ENCODE results near the gene KCNQ1. TPM values are rescaled to one million over a fixed set of nuclear protein-coding genes. Genes with fewer than 3 reads are reported as not detected.

KCNQ1 gene
- total and polyA plus RNA-seq, 2 donors (not counting 1 experiment from before 2014, with no cell fraction given): 21.5 to 28.8 TPM

GRCh38 chr11:2813968-2814367 is 369.2 kb downstream of the KCNQ1 start:
- Histone ChIP-seq H4K20me1 (ENCODE audit: control insufficient read depth, insufficient read depth, low read length, poor library complexity, severe bottlenecking) (no peaks in the 10 kb centered on the region), H3K4me1 (ENCODE audit: control insufficient read depth in 2 of 2, insufficient read depth in 2 of 2, low read length in 2 of 2) (peaks cover 0 to 6% of the 10 kb centered on the region in 2 donors), H3K9me3 (ENCODE audit: control extremely low read depth in 1 of 3, control insufficient read depth in 2 of 3, insufficient read depth in 1 of 3, low read length in 2 of 3) (peaks cover 0 to 71% (median 22%) of the 10 kb centered on the region in 3 donors), H3K27ac (ENCODE audit: low read length in 2 of 2) (no peak overlapping the region), H3K79me2 (ENCODE audit: control insufficient read depth, insufficient read depth, low read length) (no peaks in the 10 kb centered on the region), H3K4me3 (ENCODE audit: control extremely low read depth in 1 of 5, extremely low read depth in 1 of 5, insufficient read depth in 1 of 5, low read depth in 2 of 5, low read length in 4 of 5) (no peak overlapping the region), H3K36me3 (replicated peaks in 1 of 2; ENCODE audit: control extremely low read depth in 1 of 2, control insufficient read depth in 1 of 2, extremely low read depth in 1 of 2, insufficient read depth in 2 of 2, low read length in 1 of 2) (no peaks in the 10 kb centered on the region), H3K9ac (ENCODE audit: low read length) (no peak overlapping the region), H3K4me2 (replicated peaks; ENCODE audit: low read depth, low read length, poor library complexity, severe bottlenecking) (no peak overlapping the region), H3K27me3 (replicated peaks in 1 of 4; ENCODE audit: control extremely low read depth in 1 of 4, control insufficient read depth in 3 of 4, insufficient read depth in 4 of 4, low read length in 3 of 4) (peaks cover 0 to 2% (median 0%) of the 10 kb centered on the region in 4 experiments), H2AFZ (ENCODE audit: insufficient read depth, low read depth, low read length, poor library complexity, severe bottlenecking) (no peak overlapping the region)
- 95% methylated on average over 1 of the region's 1 CpG for WGBS (ENCODE audit: insufficient coverage)
- TF ChIP-seq, protein P1, sequence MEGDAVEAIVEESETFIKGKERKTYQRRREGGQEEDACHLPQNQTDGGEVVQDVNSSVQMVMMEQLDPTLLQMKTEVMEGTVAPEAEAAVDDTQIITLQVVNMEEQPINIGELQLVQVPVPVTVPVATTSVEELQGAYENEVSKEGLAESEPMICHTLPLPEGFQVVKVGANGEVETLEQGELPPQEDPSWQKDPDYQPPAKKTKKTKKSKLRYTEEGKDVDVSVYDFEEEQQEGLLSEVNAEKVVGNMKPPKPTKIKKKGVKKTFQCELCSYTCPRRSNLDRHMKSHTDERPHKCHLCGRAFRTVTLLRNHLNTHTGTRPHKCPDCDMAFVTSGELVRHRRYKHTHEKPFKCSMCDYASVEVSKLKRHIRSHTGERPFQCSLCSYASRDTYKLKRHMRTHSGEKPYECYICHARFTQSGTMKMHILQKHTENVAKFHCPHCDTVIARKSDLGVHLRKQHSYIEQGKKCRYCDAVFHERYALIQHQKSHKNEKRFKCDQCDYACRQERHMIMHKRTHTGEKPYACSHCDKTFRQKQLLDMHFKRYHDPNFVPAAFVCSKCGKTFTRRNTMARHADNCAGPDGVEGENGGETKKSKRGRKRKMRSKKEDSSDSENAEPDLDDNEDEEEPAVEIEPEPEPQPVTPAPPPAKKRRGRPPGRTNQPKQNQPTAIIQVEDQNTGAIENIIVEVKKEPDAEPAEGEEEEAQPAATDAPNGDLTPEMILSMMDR (IDR thresholded peaks at IDR 0.05): no peak
- TF ChIP-seq EZH2 (IDR thresholded peaks at IDR 0.05; ENCODE audit: borderline replicate concordance, insufficient read depth, low read depth, low read length, poor library complexity, severe bottlenecking): no peak
- intact Hi-C loops (cut with micrococcal nuclease): no loop called here
- H3K27me3 Mint-ChIP-seq: no peaks in the 10 kb centered on the region
- peaks cover 4% of the 10 kb centered on the region for H3K4me1 Mint-ChIP-seq
- H3K27ac Mint-ChIP-seq: no peak overlapping the region
- DNase-seq: no peak
- CTCF ChIA-PET: no interaction called here
- no peak overlapping the region for H3K4me3 Mint-ChIP-seq
- H3K9me3 Mint-ChIP-seq (ENCODE audit: insufficient read depth): peaks cover 3% of the 10 kb centered on the region
- POLR2A ChIA-PET: no interaction called here
- no peak for ATAC-seq (ENCODE audit: low read depth)

DNA sequence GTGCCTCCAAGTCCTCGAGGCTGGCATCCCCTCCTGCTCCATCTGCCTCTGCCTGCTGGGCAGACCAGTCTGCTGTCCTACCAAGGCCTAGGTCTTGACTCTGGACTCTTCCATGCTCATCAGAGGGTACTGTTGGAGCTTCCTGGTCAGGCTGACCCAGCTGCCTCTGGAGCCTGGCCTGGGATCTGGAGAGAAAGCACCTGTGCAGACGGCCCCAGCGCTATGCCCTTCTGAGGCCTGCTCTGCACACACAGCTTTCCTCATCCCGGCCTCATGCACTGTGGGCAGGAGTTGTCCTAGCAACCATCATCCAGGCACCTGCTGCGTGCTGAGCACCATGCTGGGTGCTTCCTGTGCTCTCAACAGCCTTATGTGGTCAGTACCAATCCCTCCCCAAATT is 369.9 kb downstream of the KCNQ1 start:
- peaks cover 0 to 75% (median 27%) of the 10 kb centered on the region in 3 donors for H3K9me3 ChIP-seq (ENCODE audit: control extremely low read depth in 1 of 3, control insufficient read depth in 2 of 3, insufficient read depth in 1 of 3, low read length in 2 of 3)
- H4K20me1 ChIP-seq (ENCODE audit: control insufficient read depth, insufficient read depth, low read length, poor library complexity, severe bottlenecking): no peaks in the 10 kb centered on the region
- H3K27me3 ChIP-seq (replicated peaks in 1 of 4; ENCODE audit: control extremely low read depth in 1 of 4, control insufficient read depth in 3 of 4, insufficient read depth in 4 of 4, low read length in 3 of 4): peaks cover 0 to 2% (median 0%) of the 10 kb centered on the region in 4 experiments
- peaks cover 4% of the 10 kb centered on the region for H3K4me1 Mint-ChIP-seq
- H3K4me3 ChIP-seq (ENCODE audit: control extremely low read depth in 1 of 5, extremely low read depth in 1 of 5, insufficient read depth in 1 of 5, low read depth in 2 of 5, low read length in 4 of 5): no peak overlapping the region
- H3K9ac ChIP-seq (ENCODE audit: low read length): no peak overlapping the region
- peaks cover 4% of the 10 kb centered on the region for H3K9me3 Mint-ChIP-seq (ENCODE audit: insufficient read depth)
- no peak overlapping the region for H2AFZ ChIP-seq (ENCODE audit: insufficient read depth, low read depth, low read length, poor library complexity, severe bottlenecking)
- H3K27ac ChIP-seq (ENCODE audit: low read length in 2 of 2): no peak overlapping the region
- ATAC-seq (ENCODE audit: low read depth) (no peak), DNase-seq (no peak)
- no peaks in the 10 kb centered on the region for H3K79me2 ChIP-seq (ENCODE audit: control insufficient read depth, insufficient read depth, low read length)
- TF ChIP-seq, protein P1 (IDR thresholded peaks at IDR 0.05): no peak
- TF ChIP-seq EZH2 (IDR thresholded peaks at IDR 0.05; ENCODE audit: borderline replicate concordance, insufficient read depth, low read depth, low read length, poor library complexity, severe bottlenecking): no peak
- H3K27me3 Mint-ChIP-seq: no peaks in the 10 kb centered on the region
- POLR2A ChIA-PET: no interaction called here
- CTCF ChIA-PET: no interaction called here
- H3K4me2 ChIP-seq (replicated peaks; ENCODE audit: low read depth, low read length, poor library complexity, severe bottlenecking): no peak overlapping the region
- peaks cover 0 to 6% of the 10 kb centered on the region in 2 donors for H3K4me1 ChIP-seq (ENCODE audit: control insufficient read depth in 2 of 2, insufficient read depth in 2 of 2, low read length in 2 of 2)
- intact Hi-C loops (cut with micrococcal nuclease): no loop called here
- H3K36me3 ChIP-seq (replicated peaks in 1 of 2; ENCODE audit: control extremely low read depth in 1 of 2, control insufficient read depth in 1 of 2, extremely low read depth in 1 of 2, insufficient read depth in 2 of 2, low read length in 1 of 2): no peaks in the 10 kb centered on the region
- 78% methylated on average over 5 of the region's 5 CpGs for WGBS (ENCODE audit: insufficient coverage)
- H3K27ac Mint-ChIP-seq: no peak overlapping the region
- no peak overlapping the region for H3K4me3 Mint-ChIP-seq

Measured in B cell (primary cell).